Vagina (tissue), 2 donors: Measurements from ENCODE around the gene CAPN9. TPM values are rescaled to one million over a fixed set of nuclear protein-coding genes. Genes with fewer than 3 reads are reported as not detected.

Source experiments
- DNase-seq, 2 donors: peaks; one replicate each; pipeline ENCODE4 v3.0.0-alpha.2; 2017; ENCODE audit errors: extremely low spot score in 2 of 2
- H3K27ac ChIP-seq: fragments of 200-600 bp; sonication (generic); one replicate; pipeline ENCODE4 v1.5.1; 2019
- H3K27me3 ChIP-seq: fragments of 200-600 bp; sonication (generic); one replicate; pipeline ENCODE4 v1.5.1; 2019
- H3K36me3 ChIP-seq, 2 donors: fragments of 200-600 bp; sonication (generic); one replicate each; pipeline ENCODE4 v1.5.1; 2017 to 2019
- H3K4me1 ChIP-seq: fragments of 200-600 bp; sonication (generic); one replicate; pipeline ENCODE4 v1.5.1; 2019
- H3K4me3 ChIP-seq, 2 donors: fragments of 200-600 bp; sonication (generic); 1 replicate in 1 of 2; 2 replicates in 1 of 2; pipeline ENCODE4 v1.5.1; 2016 to 2019
- H3K9me3 ChIP-seq: fragments of 200-600 bp; sonication (generic); one replicate; pipeline ENCODE4 v1.5.1; 2019
- CTCF ChIP-seq, 3 experiments: fragments of 450-650 bp in 2 of 3; fragments of 200-600 bp in 1 of 3; sonication (generic) in 1 of 3; IDR thresholded peaks; one replicate each; pipeline ENCODE4 v1.5.1; 2017 to 2019; ENCODE audit warnings: antibody characterized with exemption in 3 of 3, mild to moderate bottlenecking in 2 of 3, moderate library complexity in 2 of 3
- POLR2A ChIP-seq, 2 donors: fragments of 450-650 bp; IDR thresholded peaks; one replicate each; pipeline ENCODE4 v1.6.1; 2017; ENCODE audit warnings: antibody characterized with exemption in 2 of 2, mild to moderate bottlenecking in 2 of 2, moderate library complexity in 2 of 2
- POLR2AphosphoS5 ChIP-seq, 2 donors: sonication (generic); formaldehyde crosslinking; IDR thresholded peaks; one replicate each; pipeline ENCODE4 v1.9.0; 2017; ENCODE audit warnings: antibody characterized with exemption in 2 of 2, mild to moderate bottlenecking in 2 of 2, low read depth in 1 of 2; ENCODE audit not compliant: insufficient read depth in 1 of 2
- intact Hi-C: fragments of 100-400 bp; cut with DNase I; formaldehyde crosslinking; loops from one replicate; pipeline ENCODE4 v1.15.1; 2023
- total RNA-seq: library from RNA; depleted of rRNA; stranded (reverse); fragments of >200 nt; gene quantifications from one replicate; pipeline ENCODE4 v1.2.3, GENCODE V29; 2016

CAPN9 gene
- total RNA-seq, 1 donor from 2014 or later, result not detected

- H3K4me3 ChIP-seq, result no peak overlapping the region
- TF ChIP-seq CTCF (IDR thresholded peaks at IDR 0.05), result no peak
- no peak for TF ChIP-seq POLR2A (IDR thresholded peaks at IDR 0.05)
- no peak for TF ChIP-seq POLR2AphosphoS5 (IDR thresholded peaks at IDR 0.05; ENCODE audit: insufficient read depth in 1 of 2, low read depth in 1 of 2)
- DNase-seq, result no peak
- no peaks in the 10 kb centered on the region for H3K4me1 ChIP-seq
- H3K36me3 ChIP-seq, result no peaks in the 10 kb centered on the region
- no peaks in the 10 kb centered on the region for H3K27me3 ChIP-seq
- H3K9me3 ChIP-seq, result no peaks in the 10 kb centered on the region
- intact Hi-C loops, result no loop called here
- H3K27ac ChIP-seq, result no peak overlapping the region
These were observed 45.1 kb upstream of the CAPN9 start for GRCh38 chr1:230701895-230702768.

GRCh38 chr1:230702934-230703678 lies 44.1 kb upstream of the CAPN9 start:
- TF ChIP-seq POLR2AphosphoS5 (IDR thresholded peaks at IDR 0.05; ENCODE audit: insufficient read depth in 1 of 2, low read depth in 1 of 2) (no peak), POLR2A (IDR thresholded peaks at IDR 0.05) (no peak), CTCF (IDR thresholded peaks at IDR 0.05) (no peak)
- no peak overlapping the region for H3K27ac ChIP-seq

GRCh38 chr1:230703679-230704385 lies 43.4 kb upstream of the CAPN9 start:
- no peaks in the 10 kb centered on the region for H3K9me3 ChIP-seq
- H3K27me3 ChIP-seq, result no peaks in the 10 kb centered on the region
- no peak overlapping the region for H3K27ac ChIP-seq
- DNase-seq, result no peak
- H3K4me1 ChIP-seq, result no peaks in the 10 kb centered on the region
- no peaks in the 10 kb centered on the region for H3K36me3 ChIP-seq
- no peak overlapping the region for H3K4me3 ChIP-seq
- TF ChIP-seq POLR2AphosphoS5 (IDR thresholded peaks at IDR 0.05; ENCODE audit: insufficient read depth in 1 of 2, low read depth in 1 of 2) (no peak), CTCF (IDR thresholded peaks at IDR 0.05) (no peak), POLR2A (IDR thresholded peaks at IDR 0.05) (no peak)
- intact Hi-C loops, result no loop called here

More at GRCh38 chr1:230702934-230703678, 44.1 kb upstream of the CAPN9 start:
- no peak overlapping the region for H3K4me3 ChIP-seq
- H3K27me3 ChIP-seq, result no peaks in the 10 kb centered on the region
- no peaks in the 10 kb centered on the region for H3K4me1 ChIP-seq
- no peaks in the 10 kb centered on the region for H3K9me3 ChIP-seq
- no peak for DNase-seq
- intact Hi-C loops, result no loop called here
- no peaks in the 10 kb centered on the region for H3K36me3 ChIP-seq

- H3K27me3 ChIP-seq, result no peaks in the 10 kb centered on the region
- H3K4me1 ChIP-seq, result no peaks in the 10 kb centered on the region
- TF ChIP-seq POLR2AphosphoS5 (IDR thresholded peaks at IDR 0.05; ENCODE audit: insufficient read depth in 1 of 2, low read depth in 1 of 2) (no peak), CTCF (IDR thresholded peaks at IDR 0.05) (no peak), POLR2A (IDR thresholded peaks at IDR 0.05) (no peak)
- no peaks in the 10 kb centered on the region for H3K36me3 ChIP-seq
- no peaks in the 10 kb centered on the region for H3K9me3 ChIP-seq
- DNase-seq, result no peak
- H3K4me3 ChIP-seq, result no peak overlapping the region
- intact Hi-C loops, result no loop called here
- no peak overlapping the region for H3K27ac ChIP-seq
These were observed 42.4 kb upstream of the CAPN9 start for GRCh38 chr1:230704830-230705229.
